AG08396 (cell line): ENCODE measurements around the gene BMP6.
"Not testable (repeated sequence)": the region's sequence is repeated elsewhere in the genome, so short reads cannot be mapped to it uniquely, and the experiment has no call there.

Experiments used
- DNase-seq: peaks from one replicate; pipeline ENCODE4 v3.0.0; 2012; ENCODE audit warnings: low spot score, mixed read lengths

BMP6 gene

DNA sequence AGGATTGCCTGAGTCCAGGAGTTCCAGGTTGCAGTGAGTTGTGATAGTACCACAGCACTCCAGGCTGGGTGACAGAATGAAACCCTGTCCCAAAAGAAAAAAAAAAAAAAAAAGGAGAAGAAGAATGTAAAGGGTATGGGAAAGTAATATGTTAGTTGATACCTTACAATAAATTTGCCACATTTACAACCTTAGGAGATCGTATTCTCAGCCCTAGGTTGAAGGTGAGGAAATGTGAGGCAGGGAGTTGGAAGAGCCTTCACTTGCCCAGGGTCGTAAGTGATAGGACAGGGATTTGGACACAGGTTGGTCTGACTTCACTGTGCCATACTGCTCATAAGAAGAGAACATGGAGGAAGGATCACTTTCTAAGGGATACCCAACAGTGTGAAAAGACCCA is 68.6 kb downstream of the BMP6 start:
- no peak for DNase-seq

- no peak for DNase-seq
These were observed 71.5 kb downstream of the BMP6 start for GRCh38 chr6:7797386-7797785.

GRCh38 chr6:7798751-7799150 is 72.9 kb downstream of the BMP6 start:
- DNase-seq: no peak

DNA sequence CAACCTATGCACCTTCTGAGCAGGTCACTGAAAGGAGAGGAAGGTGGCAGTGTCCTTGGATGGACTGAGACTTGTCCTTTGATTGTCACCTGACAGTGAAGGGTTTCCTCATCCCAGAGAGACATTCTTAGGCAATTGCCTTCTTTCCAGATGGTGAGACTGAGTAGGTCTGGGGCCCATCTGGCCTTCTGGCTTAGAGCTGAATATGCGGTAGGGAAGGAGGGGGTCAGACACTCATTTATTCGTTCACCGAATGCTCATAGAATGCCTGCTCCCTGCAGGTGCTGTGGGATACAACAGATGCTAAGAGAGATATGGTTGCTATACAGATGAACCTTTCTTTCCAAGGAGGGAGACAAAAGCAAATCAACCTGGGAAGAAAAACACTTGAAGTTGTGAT is 76.8 kb downstream of the BMP6 start:
- no peak for DNase-seq

- no peak for DNase-seq
These were observed 77.3 kb downstream of the BMP6 start for GRCh38 chr6:7803214-7803613.

- no peak for DNase-seq
These were observed 79.4 kb downstream of the BMP6 start for GRCh38 chr6:7805078-7805849.

DNA sequence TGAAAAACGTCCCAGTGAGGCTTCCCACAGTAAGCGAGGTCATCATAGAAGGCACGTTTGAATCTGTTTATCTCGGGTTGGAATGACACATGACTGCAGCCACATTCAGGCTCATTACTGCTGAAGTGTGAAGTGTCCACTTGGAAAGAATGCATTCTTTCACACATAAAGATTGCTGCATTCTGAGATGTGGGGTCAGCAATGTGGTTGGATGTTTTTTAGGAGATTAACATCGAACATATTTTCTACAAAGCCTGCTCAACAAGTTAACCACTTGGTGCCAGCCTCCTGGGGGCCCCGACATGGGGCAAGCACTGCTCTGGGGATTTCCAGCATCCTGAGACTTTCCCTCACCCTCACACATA is 79.9 kb downstream of the BMP6 start:
- no peak for DNase-seq

DNA sequence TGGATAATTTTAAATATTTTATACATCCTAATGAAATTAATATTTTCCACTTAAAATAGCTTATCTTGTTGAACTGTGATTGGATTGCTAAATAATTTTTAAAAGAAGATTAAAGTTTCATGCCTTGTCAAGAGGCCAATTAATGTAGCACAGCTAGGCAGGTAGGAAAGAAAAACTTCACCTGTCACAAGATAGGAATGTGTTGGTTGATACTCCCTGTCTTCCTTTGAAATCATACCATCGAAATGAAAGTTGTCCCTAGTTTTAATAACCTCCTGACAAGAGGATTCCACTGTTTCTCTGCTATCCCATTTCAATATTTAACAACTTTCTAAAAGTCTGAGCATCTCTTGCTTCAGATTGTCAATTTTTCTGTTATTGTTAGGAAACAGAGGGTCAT is 80.8 kb downstream of the BMP6 start:
- no peak for DNase-seq

GRCh38 chr6:7809346-7809745 is 83.4 kb downstream of the BMP6 start:
- DNase-seq: no peak

GRCh38 chr6:7811441-7811840 is 85.5 kb downstream of the BMP6 start:
- no peak for DNase-seq

- no peak for DNase-seq
These were observed 86.7 kb downstream of the BMP6 start for GRCh38 chr6:7812623-7813022.

DNA sequence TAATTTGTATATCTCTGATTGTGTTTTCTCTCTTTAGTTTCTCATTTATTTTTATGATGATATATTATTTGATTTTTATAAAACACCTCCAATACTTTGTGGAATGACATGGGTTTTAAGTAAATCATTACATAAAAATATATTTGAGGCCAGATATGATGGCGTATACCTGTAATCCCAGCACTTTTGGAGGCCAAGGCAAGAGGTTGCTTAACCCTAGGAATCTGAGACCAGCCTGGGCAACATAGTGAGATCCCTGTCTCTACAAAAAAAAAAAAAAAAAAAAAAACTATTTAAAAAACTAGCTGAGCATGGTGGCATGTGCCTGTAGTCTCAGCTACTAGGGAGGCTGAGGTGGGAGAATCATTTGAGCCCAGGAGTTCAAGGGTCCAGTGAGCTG is 87.3 kb downstream of the BMP6 start:
- no peak for DNase-seq

GRCh38 chr6:7813704-7814103 is 87.8 kb downstream of the BMP6 start:
- DNase-seq: no peak

GRCh38 chr6:7815716-7816115 is 89.8 kb downstream of the BMP6 start:
- DNase-seq: no peak

- not testable (repeated sequence) for DNase-seq
These were observed 91.3 kb downstream of the BMP6 start for GRCh38 chr6:7817184-7817583.

DNA sequence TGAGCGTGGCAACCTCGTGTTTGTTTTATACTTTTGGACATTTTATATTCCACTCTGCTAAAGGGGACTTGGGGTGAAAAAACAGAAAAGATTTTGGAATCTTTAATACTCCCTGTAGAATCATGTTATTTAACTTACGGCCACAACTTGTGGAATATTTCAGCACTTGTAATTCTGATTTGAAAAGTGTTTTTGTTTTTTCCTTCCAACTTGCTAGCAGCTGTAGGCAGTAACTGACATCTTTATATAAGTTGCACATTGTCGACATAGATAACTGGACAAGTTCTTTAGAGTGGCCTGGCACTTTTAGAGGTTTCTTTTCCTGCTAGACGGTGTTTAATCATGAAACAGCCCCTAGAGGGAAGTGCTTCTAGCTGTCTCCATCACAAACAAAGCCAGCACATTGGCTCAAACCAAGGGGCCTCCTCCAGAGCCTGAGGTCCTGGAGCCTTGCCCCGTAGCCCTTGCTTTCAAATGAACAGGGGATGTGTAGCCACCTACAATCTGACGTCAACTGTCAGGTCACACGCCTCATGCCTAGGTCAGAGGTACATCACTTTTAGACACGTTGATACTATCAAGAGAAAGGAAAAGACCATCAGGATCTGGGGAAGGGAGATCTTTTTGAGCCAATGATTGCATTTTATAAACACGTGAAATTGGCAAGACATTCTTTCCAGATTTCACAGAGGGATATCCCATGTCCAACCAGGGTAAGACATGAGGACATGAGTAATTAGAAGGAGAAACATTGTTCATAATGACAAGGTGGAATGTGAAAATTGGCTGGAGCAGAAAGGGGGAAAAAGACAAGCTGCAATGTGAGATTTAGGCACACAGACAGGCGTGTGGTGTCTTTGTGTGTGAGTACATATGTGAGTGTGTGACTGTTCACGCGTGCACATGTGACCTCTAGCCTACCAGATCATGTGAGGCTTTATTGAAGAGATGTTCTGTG is 92.6 kb downstream of the BMP6 start:
- no peak for DNase-seq

- no peak for DNase-seq
These were observed 93.6 kb downstream of the BMP6 start for GRCh38 chr6:7819431-7820015.

DNA sequence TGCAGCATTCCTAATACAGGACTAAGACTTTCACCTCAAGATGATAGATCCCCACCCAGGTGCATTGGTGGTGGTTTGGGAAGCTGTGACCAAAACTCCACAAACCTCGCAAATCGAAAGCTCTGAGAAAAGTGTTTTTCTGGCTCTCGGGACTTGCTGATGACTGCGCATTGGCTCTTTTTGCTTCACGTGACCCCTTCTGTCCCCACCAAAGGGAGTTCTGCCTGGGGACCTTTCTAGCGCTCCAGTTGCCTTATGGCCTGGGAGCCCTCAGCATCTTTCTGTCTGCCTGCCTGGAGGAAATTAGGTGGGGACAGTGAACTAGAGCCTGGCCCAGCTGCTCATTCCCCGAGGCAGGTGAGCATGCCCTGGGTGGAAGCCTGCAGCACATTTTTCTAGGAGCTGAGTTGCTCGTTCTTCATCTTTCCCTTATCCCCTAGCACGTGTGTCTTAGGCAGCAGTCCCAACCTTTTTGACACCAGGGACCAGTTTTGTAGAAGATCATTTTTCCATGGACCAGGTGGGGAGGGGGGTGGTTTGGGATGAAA is 94.5 kb downstream of the BMP6 start:
- no peak for DNase-seq

GRCh38 chr6:7821426-7821825 is 95.5 kb downstream of the BMP6 start:
- no peak for DNase-seq

DNA sequence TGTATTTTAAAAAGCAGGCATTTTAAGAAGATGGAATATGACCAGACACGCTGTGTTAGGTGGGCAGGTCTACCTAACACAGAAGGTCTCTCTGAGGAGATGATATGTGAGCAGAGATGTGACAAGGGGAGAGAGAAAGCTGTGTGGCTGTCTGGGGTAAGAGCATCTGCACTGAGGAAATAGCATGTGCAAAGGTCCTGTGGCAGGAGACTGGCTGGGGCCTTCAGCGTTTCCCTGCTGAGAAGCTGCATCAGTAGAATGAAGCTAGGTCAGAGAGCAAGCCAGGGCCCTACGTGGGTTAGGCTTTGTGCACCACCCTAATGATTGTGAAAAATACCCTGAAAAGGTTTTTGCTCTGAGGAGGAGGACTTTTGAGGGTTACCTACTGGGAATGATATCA is 97.7 kb downstream of the BMP6 start:
- DNase-seq: no peak

GRCh38 chr6:7825986-7826385 is 100.1 kb downstream of the BMP6 start:
- DNase-seq: no peak

DNA sequence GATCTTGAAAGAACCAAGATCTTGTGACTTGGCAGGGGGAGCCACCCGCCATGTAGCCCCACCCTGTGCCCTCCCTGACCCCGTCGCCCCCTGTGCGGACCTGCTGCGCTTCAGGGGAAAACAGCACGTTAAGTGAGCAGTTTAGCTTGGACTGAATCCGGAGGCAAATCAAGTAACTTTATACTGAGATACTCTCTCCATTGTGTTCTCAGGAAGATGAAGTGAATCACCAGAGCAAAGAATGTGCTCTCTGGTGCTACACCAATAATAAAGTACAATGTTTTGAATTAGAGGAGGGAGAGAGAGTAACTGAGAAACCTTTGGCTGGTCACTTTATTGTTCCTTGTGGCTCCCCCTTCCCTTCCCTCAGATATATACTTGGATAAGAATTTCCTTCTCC is 101.2 kb downstream of the BMP6 start:
- DNase-seq: no peak

- no peak for DNase-seq
These were observed 102.2 kb downstream of the BMP6 start for GRCh38 chr6:7828124-7828523.
